Measurements from ENCODE around the gene ELAVL1.

ELAVL1 gene

DNA sequence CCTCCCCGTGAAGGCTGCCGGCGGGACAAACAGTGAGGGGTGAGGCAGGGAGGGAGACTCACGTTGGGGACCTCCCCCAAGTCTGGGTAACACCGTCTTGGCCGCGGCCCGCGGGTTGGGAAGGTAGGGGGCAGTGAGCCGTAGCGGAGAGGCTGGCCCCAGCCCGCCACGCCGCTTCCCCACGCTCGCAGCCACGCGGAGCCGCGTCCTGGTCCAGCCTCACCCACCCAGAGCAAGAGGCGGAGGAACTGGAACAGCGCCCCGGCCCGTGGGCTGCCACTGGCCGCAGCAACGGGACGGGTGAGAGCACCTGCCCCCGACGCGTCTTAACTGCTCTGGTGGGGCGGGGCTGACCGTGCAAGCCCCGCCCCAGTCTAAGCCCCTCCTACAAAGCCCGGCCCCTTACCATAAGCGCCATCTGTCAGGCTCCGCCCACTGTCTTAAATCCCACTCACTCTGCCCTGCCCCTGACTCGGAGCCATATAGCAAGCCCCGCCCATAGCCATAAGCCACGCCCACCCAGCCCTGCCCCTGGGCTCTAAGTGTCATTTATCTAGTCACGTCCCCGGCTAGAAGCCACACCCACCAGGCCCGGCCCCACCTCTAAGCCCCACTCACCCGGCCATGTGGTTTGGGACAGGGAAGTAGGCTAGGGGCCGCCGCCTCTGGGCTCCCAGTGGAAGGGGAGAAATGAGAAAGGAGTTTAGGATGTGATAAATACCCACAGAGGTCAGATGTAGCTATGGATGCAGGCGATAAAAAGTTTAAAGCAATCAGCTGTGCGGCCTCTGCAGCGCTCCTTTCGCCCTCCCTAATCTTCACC lies 45.0 kb upstream of the ELAVL1 start:
- no peaks in the 10 kb centered on the region for H3K9me2 ChIP-seq (replicated peaks; ENCODE audit: insufficient read depth, low read length)
- H4K20me1 ChIP-seq (ENCODE audit: insufficient read depth, low read length): no peaks in the 10 kb centered on the region; the same call in 1 of the 2 replicates
- no peak overlapping the region for H3K27ac ChIP-seq (ENCODE audit: low read length)
- peaks cover 65% of the 10 kb centered on the region for H3K27me3 ChIP-seq (replicated peaks; ENCODE audit: insufficient read depth, low read length)
- 0 out of 2 replicates have a peak overlapping the region, but pooled peaks have one; percentile 17 for H3K4me2 ChIP-seq (ENCODE audit: low read depth, low read length)
- DNase-seq: peak; percentile 19
- H3K4me1 ChIP-seq (ENCODE audit: low read length): peaks cover 11% of the 10 kb centered on the region; the same call in 1 of the 2 replicates
- H3K36me3 ChIP-seq (replicated peaks; ENCODE audit: insufficient read depth, low read length): no peaks in the 10 kb centered on the region
- no peaks in the 10 kb centered on the region for H3K79me2 ChIP-seq (ENCODE audit: low read length)
- no peak overlapping the region for H3K4me3 ChIP-seq (ENCODE audit: low read length)
- TF ChIP-seq EZH2phosphoT487 (IDR thresholded peaks at IDR 0.05; ENCODE audit: low read length) (no peak), EZH2 (optimal IDR thresholded peaks at IDR 0.05; ENCODE audit: low read depth, low read length) (no peak)
- TF ChIP-seq, protein P1, sequence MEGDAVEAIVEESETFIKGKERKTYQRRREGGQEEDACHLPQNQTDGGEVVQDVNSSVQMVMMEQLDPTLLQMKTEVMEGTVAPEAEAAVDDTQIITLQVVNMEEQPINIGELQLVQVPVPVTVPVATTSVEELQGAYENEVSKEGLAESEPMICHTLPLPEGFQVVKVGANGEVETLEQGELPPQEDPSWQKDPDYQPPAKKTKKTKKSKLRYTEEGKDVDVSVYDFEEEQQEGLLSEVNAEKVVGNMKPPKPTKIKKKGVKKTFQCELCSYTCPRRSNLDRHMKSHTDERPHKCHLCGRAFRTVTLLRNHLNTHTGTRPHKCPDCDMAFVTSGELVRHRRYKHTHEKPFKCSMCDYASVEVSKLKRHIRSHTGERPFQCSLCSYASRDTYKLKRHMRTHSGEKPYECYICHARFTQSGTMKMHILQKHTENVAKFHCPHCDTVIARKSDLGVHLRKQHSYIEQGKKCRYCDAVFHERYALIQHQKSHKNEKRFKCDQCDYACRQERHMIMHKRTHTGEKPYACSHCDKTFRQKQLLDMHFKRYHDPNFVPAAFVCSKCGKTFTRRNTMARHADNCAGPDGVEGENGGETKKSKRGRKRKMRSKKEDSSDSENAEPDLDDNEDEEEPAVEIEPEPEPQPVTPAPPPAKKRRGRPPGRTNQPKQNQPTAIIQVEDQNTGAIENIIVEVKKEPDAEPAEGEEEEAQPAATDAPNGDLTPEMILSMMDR (IDR thresholded peaks at IDR 0.05; ENCODE audit: low read length): no peak
- H3K9ac ChIP-seq (ENCODE audit: low read length): no peak overlapping the region
- H3K9me3 ChIP-seq (replicated peaks; ENCODE audit: insufficient read depth, low read length): no peaks in the 10 kb centered on the region
- H2AFZ ChIP-seq (ENCODE audit: low read length): no peak overlapping the region
- H3F3A ChIP-seq (ENCODE audit: insufficient read depth, low read length): peaks cover 8% of the 10 kb centered on the region

DNA sequence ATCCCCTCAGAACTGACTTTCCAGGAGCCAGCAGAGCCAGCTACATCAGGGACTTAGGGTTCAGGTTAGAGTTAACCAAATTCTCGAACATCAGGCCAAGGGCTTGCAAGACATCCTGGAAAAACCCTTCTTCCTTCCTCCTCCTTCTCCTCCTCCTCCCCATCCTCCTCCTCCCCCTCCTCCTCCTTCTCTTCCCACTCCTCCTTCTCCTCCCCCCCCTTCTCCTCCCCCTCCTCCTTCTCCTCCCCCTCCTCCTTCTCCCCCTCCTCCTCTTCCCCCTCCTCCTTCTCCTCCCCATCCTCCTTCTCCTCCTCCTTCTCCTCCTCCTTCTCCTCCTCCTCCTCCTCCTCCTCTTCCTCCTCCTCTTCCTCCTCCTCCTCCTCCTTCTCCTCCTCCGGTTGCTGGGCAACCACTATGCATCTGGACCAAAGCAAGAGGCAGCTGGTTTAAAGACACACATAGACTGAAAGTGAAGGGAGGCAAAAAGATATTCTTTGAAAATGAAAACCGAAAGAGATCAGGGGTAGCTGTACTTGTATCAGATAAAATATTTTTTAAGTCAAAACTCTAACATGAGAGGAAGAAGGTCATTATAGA lies 41.2 kb upstream of the ELAVL1 start:
- no peaks in the 10 kb centered on the region for H3K36me3 ChIP-seq (replicated peaks; ENCODE audit: insufficient read depth, low read length)
- H4K20me1 ChIP-seq (ENCODE audit: insufficient read depth, low read length): no peaks in the 10 kb centered on the region; the same call in 1 of the 2 replicates
- H2AFZ ChIP-seq (ENCODE audit: low read length): no peak overlapping the region
- H3K4me2 ChIP-seq (ENCODE audit: low read depth, low read length): no peak overlapping the region
- peak; percentile 66 for DNase-seq
- no peaks in the 10 kb centered on the region for H3K9me2 ChIP-seq (replicated peaks; ENCODE audit: insufficient read depth, low read length)
- H3K4me1 ChIP-seq (ENCODE audit: low read length): peaks cover 3% of the 10 kb centered on the region; the same call in 1 of the 2 replicates
- no peaks in the 10 kb centered on the region for H3K79me2 ChIP-seq (ENCODE audit: low read length)
- H3K9me3 ChIP-seq (replicated peaks; ENCODE audit: insufficient read depth, low read length): no peaks in the 10 kb centered on the region
- H3K4me3 ChIP-seq (ENCODE audit: low read length): no peak overlapping the region
- peaks cover 8% of the 10 kb centered on the region; the same call in 1 of the 2 replicates for H3F3A ChIP-seq (ENCODE audit: insufficient read depth, low read length)
- H3K9ac ChIP-seq (ENCODE audit: low read length): no peak overlapping the region
- no peak overlapping the region for H3K27ac ChIP-seq (ENCODE audit: low read length)
- TF ChIP-seq, protein P1 (IDR thresholded peaks at IDR 0.05; ENCODE audit: low read length): no peak
- TF ChIP-seq EZH2 (optimal IDR thresholded peaks at IDR 0.05; ENCODE audit: low read depth, low read length) (no peak), EZH2phosphoT487 (IDR thresholded peaks at IDR 0.05; ENCODE audit: low read length) (no peak)
- H3K27me3 ChIP-seq (replicated peaks; ENCODE audit: insufficient read depth, low read length): peaks cover 71% of the 10 kb centered on the region

DNA sequence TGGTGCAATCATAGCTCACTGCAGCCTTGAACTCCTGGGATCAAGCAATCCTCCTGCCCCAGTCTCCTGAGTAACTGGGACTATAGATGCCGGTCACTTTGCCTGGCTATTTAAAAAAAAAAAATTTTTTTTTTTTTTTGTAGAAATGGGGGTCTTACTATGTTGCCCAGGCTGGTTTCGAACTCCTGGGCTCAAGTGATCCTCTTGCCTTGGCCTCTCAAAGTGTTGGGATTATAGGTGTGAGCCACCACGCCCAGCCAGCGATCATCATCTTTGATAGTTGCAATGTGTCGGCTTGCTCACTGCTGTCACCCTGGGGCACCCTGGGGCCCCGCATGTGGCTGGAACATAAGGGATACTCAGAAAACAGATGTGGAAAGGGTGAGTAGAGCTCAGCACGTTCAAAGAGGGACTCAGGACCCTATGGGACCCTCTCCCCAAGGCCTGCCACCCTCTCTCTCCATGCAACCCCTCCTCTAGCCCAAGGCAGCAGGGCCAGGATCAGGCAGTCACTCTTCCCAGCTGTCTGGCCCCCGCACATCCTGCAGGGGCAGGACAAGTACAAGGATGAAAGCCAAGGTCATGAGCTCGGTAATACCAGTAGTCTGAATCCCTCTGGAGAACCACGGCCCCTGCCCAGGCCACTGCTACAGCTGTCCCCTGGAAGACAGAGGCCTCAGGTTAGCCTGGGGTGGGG lies 40.6 kb upstream of the ELAVL1 start:
- no peaks in the 10 kb centered on the region; the same call in 1 of the 2 replicates for H4K20me1 ChIP-seq (ENCODE audit: insufficient read depth, low read length)
- H2AFZ ChIP-seq (ENCODE audit: low read length): no peak overlapping the region
- no peak overlapping the region for H3K9ac ChIP-seq (ENCODE audit: low read length)
- H3K27ac ChIP-seq (ENCODE audit: low read length): no peak overlapping the region
- H3K27me3 ChIP-seq (replicated peaks; ENCODE audit: insufficient read depth, low read length): peaks cover 78% of the 10 kb centered on the region
- H3K79me2 ChIP-seq (ENCODE audit: low read length): no peaks in the 10 kb centered on the region
- H3K9me2 ChIP-seq (replicated peaks; ENCODE audit: insufficient read depth, low read length): no peaks in the 10 kb centered on the region
- no peak overlapping the region for H3K4me3 ChIP-seq (ENCODE audit: low read length)
- H3K4me1 ChIP-seq (ENCODE audit: low read length): peaks cover 2% of the 10 kb centered on the region; the same call in 1 of the 2 replicates
- H3K4me2 ChIP-seq (ENCODE audit: low read depth, low read length): no peak overlapping the region
- H3K9me3 ChIP-seq (replicated peaks; ENCODE audit: insufficient read depth, low read length): no peaks in the 10 kb centered on the region
- DNase-seq: no peak
- TF ChIP-seq EZH2phosphoT487 (IDR thresholded peaks at IDR 0.05; ENCODE audit: low read length) (no peak), EZH2 (optimal IDR thresholded peaks at IDR 0.05; ENCODE audit: low read depth, low read length) (no peak)
- TF ChIP-seq, protein P1 (IDR thresholded peaks at IDR 0.05; ENCODE audit: low read length): no peak
- H3K36me3 ChIP-seq (replicated peaks; ENCODE audit: insufficient read depth, low read length): no peaks in the 10 kb centered on the region
- peaks cover 8% of the 10 kb centered on the region; the same call in 1 of the 2 replicates for H3F3A ChIP-seq (ENCODE audit: insufficient read depth, low read length)

All from MM.1S (cell line).